ENCODE results near the gene CARMIL1.

The CARMIL1 gene

GRCh38 chr6:25608558-25609174, 329.5 kb downstream of the CARMIL1 start:
- peaks cover 3% of the 10 kb centered on the region; the same call in 1 of the 2 replicates for H3K4me1 ChIP-seq (ENCODE audit: low read length)
- H3K9ac ChIP-seq (ENCODE audit: low read length) = no peak overlapping the region
- no peak overlapping the region for H3K4me3 ChIP-seq (ENCODE audit: low read length)
- H3K27me3 ChIP-seq (ENCODE audit: low read depth, low read length) = peaks cover 1% of the 10 kb centered on the region; the same call in 1 of the 2 replicates
- H4K20me1 ChIP-seq (ENCODE audit: insufficient read depth, low read length) = no peaks in the 10 kb centered on the region
- H2AFZ ChIP-seq (ENCODE audit: low read depth, low read length) = no peak overlapping the region
- H3K4me2 ChIP-seq (ENCODE audit: low read length) = no peak overlapping the region
- H3K27ac ChIP-seq (ENCODE audit: low read length) = no peak overlapping the region
- no peaks in the 10 kb centered on the region for H3K36me3 ChIP-seq (replicated peaks; ENCODE audit: low read depth, low read length)
- no peaks in the 10 kb centered on the region for H3K9me3 ChIP-seq (ENCODE audit: insufficient read depth, low read length)
- TF ChIP-seq EZH2phosphoT487 (IDR thresholded peaks at IDR 0.05; ENCODE audit: low read depth) (no peak), CTCF (IDR thresholded peaks at IDR 0.05; ENCODE audit: low read depth, low read length) (no peak)
- no peaks in the 10 kb centered on the region for H3K79me2 ChIP-seq (ENCODE audit: low read length)

- Histone ChIP-seq H2AFZ (ENCODE audit: low read depth, low read length) (no peak overlapping the region), H3K4me2 (ENCODE audit: low read length) (no peak overlapping the region), H3K9ac (ENCODE audit: low read length) (no peak overlapping the region), H3K27me3 (ENCODE audit: low read depth, low read length) (peaks cover 14% of the 10 kb centered on the region), H3K4me1 (ENCODE audit: low read length) (peaks cover 4% of the 10 kb centered on the region), H3K79me2 (ENCODE audit: low read length) (no peaks in the 10 kb centered on the region), H4K20me1 (ENCODE audit: insufficient read depth, low read length) (no peaks in the 10 kb centered on the region), H3K27ac (ENCODE audit: low read length) (no peak overlapping the region), H3K9me3 (ENCODE audit: insufficient read depth, low read length) (no peaks in the 10 kb centered on the region), H3K36me3 (replicated peaks; ENCODE audit: low read depth, low read length) (no peaks in the 10 kb centered on the region), H3K4me3 (ENCODE audit: low read length) (no peak overlapping the region)
- TF ChIP-seq EZH2phosphoT487 (IDR thresholded peaks at IDR 0.05; ENCODE audit: low read depth) (no peak), CTCF (IDR thresholded peaks at IDR 0.05; ENCODE audit: low read depth, low read length) (no peak)
These were observed 333.5 kb downstream of the CARMIL1 start for GRCh38 chr6:25612666-25613065.

GRCh38 chr6:25613415-25613814, 334.2 kb downstream of the CARMIL1 start:
- Histone ChIP-seq H3K4me1 (ENCODE audit: low read length) (peaks cover 11% of the 10 kb centered on the region), H2AFZ (ENCODE audit: low read depth, low read length) (no peak overlapping the region), H3K4me3 (ENCODE audit: low read length) (no peak overlapping the region), H3K4me2 (ENCODE audit: low read length) (no peak overlapping the region), H3K9me3 (ENCODE audit: insufficient read depth, low read length) (no peaks in the 10 kb centered on the region), H3K36me3 (replicated peaks; ENCODE audit: low read depth, low read length) (no peaks in the 10 kb centered on the region), H3K27ac (ENCODE audit: low read length) (no peak overlapping the region), H3K27me3 (ENCODE audit: low read depth, low read length) (peaks cover 16% of the 10 kb centered on the region), H3K79me2 (ENCODE audit: low read length) (no peaks in the 10 kb centered on the region), H4K20me1 (ENCODE audit: insufficient read depth, low read length) (no peaks in the 10 kb centered on the region), H3K9ac (ENCODE audit: low read length) (no peak overlapping the region)
- TF ChIP-seq EZH2phosphoT487 (IDR thresholded peaks at IDR 0.05; ENCODE audit: low read depth) (no peak), CTCF (IDR thresholded peaks at IDR 0.05; ENCODE audit: low read depth, low read length) (no peak)

- H3K36me3 ChIP-seq (replicated peaks; ENCODE audit: low read depth, low read length) = no peaks in the 10 kb centered on the region
- no peaks in the 10 kb centered on the region for H3K9me3 ChIP-seq (ENCODE audit: insufficient read depth, low read length)
- TF ChIP-seq CTCF (IDR thresholded peaks at IDR 0.05; ENCODE audit: low read depth, low read length) = no peak
- TF ChIP-seq EZH2phosphoT487 (IDR thresholded peaks at IDR 0.05; ENCODE audit: low read depth) = no peak
- H3K9ac ChIP-seq (ENCODE audit: low read length) = no peak overlapping the region
- H3K4me2 ChIP-seq (ENCODE audit: low read length) = no peak overlapping the region
- H4K20me1 ChIP-seq (ENCODE audit: insufficient read depth, low read length) = no peaks in the 10 kb centered on the region
- no peak overlapping the region for H3K4me3 ChIP-seq (ENCODE audit: low read length)
- H2AFZ ChIP-seq (ENCODE audit: low read depth, low read length) = no peak overlapping the region
- no peak overlapping the region for H3K27ac ChIP-seq (ENCODE audit: low read length)
- H3K4me1 ChIP-seq (ENCODE audit: low read length) = peaks cover 18% of the 10 kb centered on the region
- H3K27me3 ChIP-seq (ENCODE audit: low read depth, low read length) = peaks cover 23% of the 10 kb centered on the region
- H3K79me2 ChIP-seq (ENCODE audit: low read length) = no peaks in the 10 kb centered on the region
These were observed 334.9 kb downstream of the CARMIL1 start for GRCh38 chr6:25614052-25614451.
